Effector CD8-positive, alpha-beta T cell (primary cell): ENCODE results near the gene SLC25A11.
"Not testable (repeated sequence)": the region's sequence is repeated elsewhere in the genome, so short reads cannot be mapped to it uniquely, and the experiment has no call there.

ENCODE experiments used
- DNase-seq: peaks from one replicate; lab custom pipeline; 2025; lab: John Stamatoyannopoulos, UW

The SLC25A11 gene

DNA sequence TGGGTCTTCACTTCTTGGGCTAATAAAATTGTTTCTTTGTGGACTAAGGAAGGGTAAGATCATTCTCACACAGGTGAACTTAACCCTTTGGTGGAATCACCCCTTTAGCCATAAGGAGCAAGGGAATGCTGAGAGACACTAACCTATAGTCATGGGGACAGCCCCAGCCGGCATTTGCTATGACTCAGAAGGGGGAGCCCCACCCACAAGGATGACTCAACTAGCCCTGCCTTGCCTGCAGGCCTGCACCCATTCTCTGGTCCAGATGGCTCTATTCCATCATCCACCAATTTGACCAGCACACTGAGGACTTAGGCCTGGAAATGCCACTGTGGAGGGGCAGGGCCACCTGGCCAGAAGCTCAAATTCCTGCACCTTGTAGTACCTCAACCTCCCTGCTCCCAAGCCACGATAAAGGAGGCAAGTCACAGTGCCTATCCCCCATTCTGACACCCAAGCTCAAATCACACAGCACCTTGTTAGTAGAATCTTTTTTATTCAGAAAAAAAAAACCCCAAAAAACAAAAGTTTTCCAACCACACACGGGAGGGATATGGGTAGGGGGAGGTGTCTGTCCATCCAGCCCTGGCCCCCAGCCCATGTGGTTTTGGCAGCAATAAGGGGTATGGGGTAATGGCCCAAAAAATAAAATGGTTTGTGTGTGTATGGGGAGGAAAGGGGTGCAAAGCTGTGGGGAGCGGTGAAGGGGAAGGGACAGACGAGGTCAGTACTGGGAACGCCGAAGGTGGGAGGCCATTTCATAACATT, 5.5 kb upstream of the SLC25A11 start:
- DNase-seq, result peak; percentile 40

- no peak for DNase-seq
Measured at GRCh38 chr17:4944554-4945175, 4.8 kb upstream of the SLC25A11 start.

DNA sequence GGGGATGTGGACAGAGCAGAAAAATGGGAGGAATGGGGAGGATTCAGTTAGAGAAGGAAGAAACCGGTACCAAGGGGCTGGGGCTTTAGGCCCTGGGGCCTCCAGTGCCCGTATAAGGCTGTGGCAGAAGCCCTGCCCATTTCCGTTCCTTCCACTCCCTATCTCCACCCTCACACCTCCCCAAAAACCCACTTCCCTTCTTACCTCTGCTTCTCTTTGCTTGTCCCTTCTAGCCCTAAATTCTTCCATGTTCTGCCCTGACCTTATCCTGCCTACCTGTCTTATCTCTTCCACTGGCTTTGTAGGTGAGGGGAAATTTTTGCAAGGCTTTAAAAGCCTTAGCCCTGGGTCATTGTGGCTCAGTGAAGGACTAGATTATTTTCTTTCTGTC, 4.3 kb upstream of the SLC25A11 start:
- DNase-seq, result peak; percentile 24

GRCh38 chr17:4942760-4943508, 3.1 kb upstream of the SLC25A11 start:
- DNase-seq, result no peak

DNA sequence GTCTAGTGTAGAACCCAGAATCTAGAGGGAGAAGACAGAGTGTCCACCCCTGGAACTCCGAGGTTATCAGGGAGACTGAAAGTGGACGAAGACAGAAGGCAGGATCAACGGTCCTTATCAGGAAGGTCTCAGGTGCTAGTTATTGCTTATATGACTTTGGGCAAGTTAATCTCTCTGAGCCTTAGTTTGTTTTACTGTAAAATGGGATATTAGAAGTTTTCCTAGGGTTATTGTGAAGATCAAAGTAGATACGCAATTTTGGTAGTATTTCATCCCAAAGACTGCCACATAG, 1.4 kb upstream of the SLC25A11 start:
- no peak for DNase-seq

- DNase-seq, result peak; percentile 45
Measured at GRCh38 chr17:4940555-4941318, 891 bp upstream of the SLC25A11 start.

DNA sequence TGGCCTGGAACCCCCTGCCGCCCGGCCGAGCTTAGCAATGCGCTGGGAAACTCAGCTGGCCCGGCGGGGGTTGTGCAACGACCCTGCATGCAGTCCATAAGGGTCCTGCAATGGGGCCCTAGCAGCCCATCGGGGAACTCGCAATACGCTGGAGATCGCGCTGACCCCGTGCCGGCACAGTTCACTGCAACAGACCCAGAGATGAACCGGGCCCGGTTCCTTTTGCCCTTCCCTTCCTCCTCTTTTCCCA, 375 bp downstream of the SLC25A11 start:
- no peak for DNase-seq

GRCh38 chr17:4938688-4939545, 929 bp downstream of the SLC25A11 start:
- no peak for DNase-seq

DNA sequence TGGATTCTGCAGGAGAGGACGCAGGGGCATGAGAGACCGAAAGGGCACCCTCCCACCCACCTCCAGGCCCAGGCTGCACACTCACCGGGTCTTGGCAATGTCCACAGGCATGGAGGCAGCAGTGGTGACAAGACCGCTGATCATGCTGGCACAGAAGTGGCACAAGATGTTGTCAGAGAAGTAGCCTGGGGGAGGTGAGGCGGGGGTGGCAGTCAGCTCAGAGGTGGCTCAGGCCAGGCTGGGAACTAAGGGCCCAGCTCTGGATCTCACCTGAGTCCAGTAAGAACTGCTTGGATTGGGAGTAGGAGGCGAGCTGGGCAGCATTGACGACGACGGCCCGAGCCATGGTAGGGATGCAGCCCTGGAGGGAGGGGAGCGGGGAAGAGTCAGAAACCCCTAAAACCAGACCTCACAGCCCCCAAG, 1.8 kb downstream of the SLC25A11 start:
- DNase-seq, result no peak

DNA sequence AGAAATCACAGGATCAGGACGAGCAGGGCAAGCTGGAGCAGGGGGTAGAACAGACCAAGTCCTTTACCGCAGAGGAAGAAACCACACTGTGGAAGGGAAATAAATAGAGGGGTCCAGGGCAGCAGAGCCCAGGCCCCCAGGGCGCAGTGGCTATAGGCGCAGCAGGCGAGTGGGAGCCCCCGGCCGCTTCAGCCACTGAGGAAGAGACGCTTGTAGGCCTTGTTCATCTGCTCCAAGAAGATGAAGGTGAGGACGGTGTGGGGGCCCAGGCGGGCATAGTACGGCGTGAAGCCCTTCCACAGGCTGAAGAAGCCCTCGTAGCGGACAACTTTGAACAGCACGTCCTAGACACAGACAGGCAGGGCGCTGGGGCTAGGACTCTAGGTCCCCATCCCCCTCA, 2.3 kb downstream of the SLC25A11 start:
- DNase-seq, result no peak

DNA sequence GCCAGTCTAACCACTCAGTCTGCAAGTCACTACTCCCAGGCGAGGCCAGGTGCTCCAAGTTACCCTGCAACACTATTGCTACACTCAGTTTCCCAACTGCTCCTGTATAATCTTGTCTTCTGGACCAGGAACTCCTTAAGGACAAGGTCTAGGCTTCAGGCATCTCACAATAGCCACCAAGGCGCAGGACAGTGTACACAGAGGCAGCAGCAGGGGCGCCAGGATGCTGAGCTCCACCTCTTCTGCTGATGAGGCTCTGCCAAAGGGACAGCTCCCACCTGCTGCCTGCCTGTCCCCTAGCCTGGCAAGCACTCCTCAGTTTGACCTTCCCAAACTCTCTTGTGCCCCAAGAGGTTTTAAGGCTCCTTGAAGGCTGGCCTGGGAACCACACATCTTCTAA, 3.4 kb downstream of the SLC25A11 start:
- DNase-seq, result no peak

GRCh38 chr17:4935650-4936049, 4.2 kb downstream of the SLC25A11 start:
- no peak for DNase-seq

GRCh38 chr17:4934173-4934979, 5.5 kb downstream of the SLC25A11 start:
- DNase-seq, result no peak

DNA sequence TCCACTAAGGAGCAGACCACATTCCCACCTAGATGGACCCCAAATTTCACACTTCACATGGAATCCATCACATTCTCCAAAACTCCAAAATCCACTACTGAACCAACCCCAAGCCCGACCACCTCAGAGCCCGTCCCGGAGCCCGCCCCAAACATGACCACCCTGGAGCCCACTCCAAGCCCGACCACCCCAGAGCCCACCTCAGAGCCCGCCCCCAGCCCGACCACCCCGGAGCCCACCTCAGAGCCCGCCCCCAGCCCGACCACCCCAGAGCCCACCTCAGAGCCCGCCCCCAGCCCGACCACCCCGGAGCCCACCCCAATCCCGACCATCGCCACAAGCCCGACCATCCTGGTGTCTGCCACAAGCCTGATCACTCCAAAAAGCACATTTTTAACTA, 6.2 kb downstream of the SLC25A11 start:
- no peak for DNase-seq

- no peak for DNase-seq
Measured at GRCh38 chr17:4932756-4933155, 7.1 kb downstream of the SLC25A11 start.

GRCh38 chr17:4931963-4932362, 7.9 kb downstream of the SLC25A11 start, which contains the start of gene GP1BA:
GP1BA (plus strand) TSS chr17:4932277; CDS start chr17:4932605, 328 bp downstream.
- DNase-seq, result no peak

DNA sequence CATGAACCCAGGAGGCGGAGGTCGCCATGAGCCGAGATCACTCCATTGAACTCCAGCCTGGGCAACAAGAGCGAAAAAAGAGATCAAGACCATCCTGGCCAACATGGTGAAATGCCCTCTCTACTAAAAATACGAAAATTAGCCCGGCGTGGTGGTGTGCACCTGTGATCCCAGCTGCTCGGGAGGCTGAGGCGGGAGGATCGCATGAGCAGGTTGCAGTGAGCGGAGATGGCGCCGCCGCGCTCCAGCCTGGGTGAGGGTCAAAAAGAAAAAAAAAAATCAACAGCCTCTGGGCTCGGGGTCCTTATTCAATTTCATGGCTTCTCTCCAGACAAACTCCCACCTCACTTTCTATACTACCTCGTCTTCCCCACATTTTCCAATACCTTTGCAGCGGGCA, 11.0 kb downstream of the SLC25A11 start:
- no peak for DNase-seq

GRCh38 chr17:4926577-4927335, 13.1 kb downstream of the SLC25A11 start:
- not testable (repeated sequence) for DNase-seq

GRCh38 chr17:4921320-4921719, 18.5 kb downstream of the SLC25A11 start:
- no peak for DNase-seq
